VCaP (cell line): ENCODE measurements around the gene CYP46A1.

ENCODE experiments used
- H3K27ac ChIP-seq: fragments of 450-650 bp; 2 replicates; pipeline ENCODE4 v1.5.1; 2017
- CTCF ChIP-seq: fragments of 450-650 bp; conservative IDR thresholded peaks from 2 replicates; pipeline ENCODE4 v1.5.1; 2017; ENCODE audit warnings: mild to moderate bottlenecking, moderate library complexity

CYP46A1 gene

DNA sequence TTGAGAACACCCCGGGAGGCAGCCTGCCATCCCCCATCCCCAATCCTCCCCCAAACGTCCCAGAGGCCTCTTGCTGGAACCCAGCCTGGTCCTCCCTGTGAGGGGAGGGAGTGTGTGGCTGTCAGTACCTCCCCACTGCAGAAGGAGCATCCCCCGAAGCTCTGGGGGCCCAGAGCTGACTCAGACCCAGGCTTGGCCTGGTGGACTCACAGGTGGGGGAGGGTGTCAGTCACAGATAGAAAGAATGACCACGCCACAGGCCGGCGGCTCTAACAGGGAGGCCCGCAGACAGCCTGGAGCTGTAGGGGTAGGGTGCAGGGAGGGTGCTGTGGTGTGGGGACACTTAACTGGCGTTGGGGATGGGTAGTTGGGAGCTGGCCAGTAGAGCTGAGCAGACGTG lies 33.9 kb upstream of the CYP46A1 start:
- H3K27ac ChIP-seq, result no peak overlapping the region
- TF ChIP-seq CTCF, result no peak

DNA sequence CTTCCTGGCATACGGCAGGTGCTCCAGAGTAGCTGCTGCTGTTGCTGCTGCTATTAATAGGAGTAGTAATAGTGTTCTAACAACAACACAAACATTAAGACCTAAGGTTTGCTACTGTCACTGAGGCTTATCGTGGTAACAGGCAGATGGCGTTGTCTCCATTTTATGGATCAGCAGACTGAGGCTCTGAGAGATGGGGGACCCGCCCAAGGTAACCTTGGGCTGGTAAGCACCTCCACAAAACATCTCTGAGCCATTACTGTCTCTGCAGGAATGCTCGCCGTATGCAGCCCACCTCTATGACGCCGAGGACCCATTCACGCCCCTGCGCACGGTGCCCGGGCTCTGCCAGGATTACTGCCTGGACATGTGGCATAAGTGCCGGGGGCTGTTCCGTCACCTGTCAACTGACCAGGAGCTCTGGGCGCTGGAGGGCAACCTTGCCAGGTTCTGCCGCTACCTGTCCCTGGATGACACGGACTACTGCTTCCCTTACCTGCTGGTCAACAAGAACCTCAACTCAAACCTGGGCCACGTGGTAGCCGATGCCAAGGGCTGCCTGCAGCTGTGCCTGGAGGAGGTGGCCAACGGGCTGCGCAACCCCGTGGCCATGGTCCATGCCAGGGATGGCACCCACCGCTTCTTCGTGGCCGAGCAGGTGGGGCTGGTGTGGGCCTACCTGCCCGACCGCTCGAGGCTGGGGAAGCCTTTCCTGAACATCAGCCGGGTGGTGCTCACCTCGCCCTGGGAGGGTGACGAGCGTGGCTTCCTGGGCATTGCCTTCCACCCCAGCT lies 31.9 kb upstream of the CYP46A1 start:
- H3K27ac ChIP-seq, result no peak overlapping the region
- no peak for TF ChIP-seq CTCF

DNA sequence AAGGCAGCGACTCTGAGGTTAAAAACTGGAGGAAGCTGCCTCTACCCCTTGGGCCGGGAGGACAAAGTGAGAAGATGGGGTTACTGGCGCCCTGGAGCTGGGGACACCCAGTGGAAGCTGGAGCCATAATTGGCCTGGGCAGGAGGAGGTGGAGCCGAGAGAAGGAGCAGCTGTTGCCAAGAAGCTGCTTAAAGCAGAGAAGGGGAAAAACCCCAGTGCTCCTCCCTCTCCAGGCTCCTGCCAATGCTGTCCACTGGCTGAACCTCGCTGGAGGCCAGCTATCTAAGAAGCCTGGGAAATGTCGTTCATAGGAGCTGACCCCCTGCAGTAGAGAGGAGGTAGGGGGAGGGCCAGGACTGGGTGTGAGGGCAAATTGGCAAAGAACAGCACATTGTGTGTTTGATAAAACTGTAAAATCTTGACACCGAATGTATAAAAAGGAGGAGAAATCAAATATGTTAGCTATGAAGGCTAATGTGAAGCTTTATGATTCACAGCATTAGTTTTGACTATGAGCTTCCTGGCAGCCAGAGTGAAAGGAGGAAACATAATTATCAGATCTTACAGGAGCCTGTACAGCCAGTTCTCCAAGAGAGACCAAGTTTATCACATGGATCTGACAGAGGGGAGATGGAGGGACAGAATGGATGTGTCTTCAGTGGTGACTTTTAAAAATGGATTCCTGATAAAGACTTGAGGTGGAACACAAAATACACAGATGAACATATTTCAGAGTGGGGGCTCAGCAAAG lies 29.7 kb upstream of the CYP46A1 start:
- no peak overlapping the region for H3K27ac ChIP-seq
- TF ChIP-seq CTCF, result no peak

DNA sequence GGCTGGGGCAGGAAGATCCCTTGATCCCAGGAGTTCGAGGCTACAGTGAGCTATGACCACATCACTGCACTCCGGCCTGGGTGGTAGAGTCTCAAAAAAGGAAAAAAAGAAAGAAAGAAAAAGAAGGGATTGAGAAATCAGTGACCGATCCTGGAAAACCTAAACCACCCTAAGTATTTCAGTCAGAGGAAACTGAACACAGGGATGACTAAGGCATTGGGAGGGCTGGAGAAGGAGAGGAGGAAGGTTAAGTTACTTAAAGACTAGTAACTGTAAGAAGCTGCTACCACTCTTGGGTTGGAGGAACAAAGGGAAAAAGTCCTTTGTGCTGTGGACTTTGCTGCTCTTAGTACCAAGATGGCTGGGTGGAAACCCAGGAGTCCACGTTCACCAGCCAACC lies 28.6 kb upstream of the CYP46A1 start:
- no peak for TF ChIP-seq CTCF

GRCh38 chr14:99656171-99656570 lies 27.9 kb upstream of the CYP46A1 start:
- H3K27ac ChIP-seq, result no peak overlapping the region
- no peak for TF ChIP-seq CTCF

More for the DNA sequence above, 28.6 kb upstream of the CYP46A1 start:
- no peak overlapping the region for H3K27ac ChIP-seq

DNA sequence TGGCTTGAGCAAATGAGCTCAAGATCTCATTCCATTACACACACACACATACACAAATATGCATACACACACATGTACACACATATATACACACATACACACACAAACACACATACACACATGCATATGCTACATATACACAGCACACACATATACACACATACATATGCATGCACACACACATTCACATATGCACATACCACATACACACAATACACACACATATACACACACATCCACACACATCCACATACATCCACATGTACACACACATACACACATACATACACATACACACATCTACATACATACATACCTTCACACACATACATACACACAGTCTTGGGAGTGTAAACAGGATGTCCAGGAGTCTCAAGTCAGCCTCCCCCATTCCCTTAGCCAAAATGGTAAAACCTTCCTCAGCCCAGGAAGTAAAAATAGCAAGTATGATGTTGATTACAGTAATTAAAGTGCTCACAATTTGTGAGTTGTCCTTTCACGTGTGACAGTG lies 26.4 kb upstream of the CYP46A1 start:
- no peak overlapping the region for H3K27ac ChIP-seq
- TF ChIP-seq CTCF, result no peak

GRCh38 chr14:99658218-99658845 lies 25.8 kb upstream of the CYP46A1 start:
- no peak for TF ChIP-seq CTCF
- no peak overlapping the region for H3K27ac ChIP-seq
